ENCODE data around the gene ELL. TPM values are rescaled to one million over a fixed set of nuclear protein-coding genes. Genes with fewer than 3 reads are reported as not detected.

The ELL gene
- total RNA-seq, 1 experiment from 2014 or later: 17.0 TPM

GRCh38 chr19:18506101-18506930 lies 15.6 kb downstream of the ELL start:
- H3K27me3 Mint-ChIP-seq (ENCODE audit: low read depth): no peaks in the 10 kb centered on the region
- no peak overlapping the region for H4K5ac ChIP-seq (ENCODE audit: insufficient read length, low read depth, low read length)

More at GRCh38 chr19:18506101-18506930, 15.6 kb downstream of the ELL start:
- Histone ChIP-seq H3K4me1 (ENCODE audit: insufficient read depth, low read length) (no peaks in the 10 kb centered on the region), H3K23ac (ENCODE audit: insufficient read length, low read depth, low read length) (no peak overlapping the region), H2BK15ac (ENCODE audit: low read depth, low read length) (no peak overlapping the region), H2AK5ac (ENCODE audit: insufficient read length, low read length) (no peak overlapping the region), H3K4me2 (ENCODE audit: insufficient read depth, insufficient read length, low read length) (no peak overlapping the region), H3K79me1 (ENCODE audit: insufficient read depth, low read depth, low read length, poor library complexity, severe bottlenecking) (peaks cover 2% of the 10 kb centered on the region), H3K27ac (ENCODE audit: insufficient read length, low read depth, low read length) (no peak overlapping the region), H3K14ac (ENCODE audit: insufficient read depth, low read length) (no peak overlapping the region), H3K4ac (ENCODE audit: low read depth, low read length) (no peak overlapping the region), H3K18ac (ENCODE audit: insufficient read length, low read depth, low read length) (no peak overlapping the region), H3K27me3 (ENCODE audit: insufficient read depth, low read length) (no peaks in the 10 kb centered on the region), H2BK20ac (ENCODE audit: low read depth, low read length, poor library complexity, severe bottlenecking) (no peak overlapping the region), H3T11ph (ENCODE audit: low read length) (no peak overlapping the region), H3K23me2 (ENCODE audit: insufficient read length, low read depth, low read length, poor library complexity, severe bottlenecking) (no peaks in the 10 kb centered on the region), H3K56ac (ENCODE audit: insufficient read length, low read depth, low read length) (no peak overlapping the region), H2BK12ac (ENCODE audit: insufficient read length, low read depth, low read length) (no peak overlapping the region), H2BK120ac (ENCODE audit: low read depth, low read length, poor library complexity, severe bottlenecking) (no peak overlapping the region), H3K9me3 (ENCODE audit: control insufficient read depth, low read depth, low read length) (no peaks in the 10 kb centered on the region), H3K79me2 (ENCODE audit: insufficient read depth, low read length) (peaks cover under 1% of the 10 kb centered on the region; the same call in 1 of the 2 replicates), H4K20me1 (ENCODE audit: control insufficient read depth, insufficient read depth, insufficient read length) (peaks cover 3% of the 10 kb centered on the region), H4K91ac (ENCODE audit: insufficient read length, low read depth, low read length) (no peak overlapping the region), H2BK5ac (ENCODE audit: insufficient read length, low read length) (no peak overlapping the region), H3K9ac (ENCODE audit: extremely low read depth, insufficient read length, low read length) (no peak overlapping the region), H4K8ac (replicated peaks; ENCODE audit: insufficient read length, low read depth, low read length) (no peak overlapping the region), H2AFZ (ENCODE audit: low read length) (no peak overlapping the region)
- Mint-ChIP-seq H3K27ac (peak overlapping the region; percentile 13 to 87 (median 82); a peak in 2 of 7 replicates), H3K36me3 (ENCODE audit: insufficient read depth in 1 of 3, low read depth in 3 of 3) (no peaks in the 10 kb centered on the region; a peak in 1 of 7 replicates), H3K4me3 (no peak overlapping the region), H3K9me3 (no peaks in the 10 kb centered on the region), H3K4me1 (peaks cover 13 to 14% of the 10 kb centered on the region in 2 experiments)
- no CpG with 5 or more reads among the region's 19 CpGs for WGBS (ENCODE audit: extremely low coverage, insufficient read length, low lambda C conversion rate)
- DNase-seq: no peak
- TF ChIP-seq CTCF (conservative IDR thresholded peaks at IDR 0.05): no peak
